NCI-H748 (cell line): ENCODE data around the gene CLEC10A.
A peak's percentile ranks its signal among the peaks of the same experiment; 100 is the strongest.
"Not testable (repeated sequence)": the region's sequence is repeated elsewhere in the genome, so short reads cannot be mapped to it uniquely, and the experiment has no call there.

Source experiments
- DNase-seq: peaks from one replicate; lab custom pipeline; 2025; ENCODE audit not compliant: unreplicated experiment; lab: John Stamatoyannopoulos, UW

The CLEC10A gene

GRCh38 chr17:7108981-7109380 lies 28.9 kb upstream of the CLEC10A start:
- no peak for DNase-seq

- DNase-seq, result no peak
Measured at GRCh38 chr17:7108560-7108925, 28.5 kb upstream of the CLEC10A start.

- DNase-seq, result no peak
Measured at GRCh38 chr17:7107795-7108559, 27.9 kb upstream of the CLEC10A start.

- DNase-seq, result peak; percentile 96
Measured at GRCh38 chr17:7107012-7107754, 27.1 kb upstream of the CLEC10A start.

GRCh38 chr17:7102421-7102820 lies 22.4 kb upstream of the CLEC10A start:
- no peak for DNase-seq

GRCh38 chr17:7101531-7101930 lies 21.5 kb upstream of the CLEC10A start:
- no peak for DNase-seq

- not testable (repeated sequence) for DNase-seq
Measured at GRCh38 chr17:7100641-7101379, 20.8 kb upstream of the CLEC10A start.

GRCh38 chr17:7098802-7099459 lies 18.9 kb upstream of the CLEC10A start:
- DNase-seq, result no peak

- DNase-seq, result no peak
Measured at GRCh38 chr17:7097940-7098339, 17.9 kb upstream of the CLEC10A start.

- peak; percentile 30 for DNase-seq
Measured at GRCh38 chr17:7095625-7096024, 15.6 kb upstream of the CLEC10A start.

GRCh38 chr17:7094652-7095019 lies 14.6 kb upstream of the CLEC10A start:
- DNase-seq, result no peak

- not testable (repeated sequence) for DNase-seq
Measured at GRCh38 chr17:7091311-7092005, 11.4 kb upstream of the CLEC10A start.

GRCh38 chr17:7089570-7089969 lies 9.5 kb upstream of the CLEC10A start:
- not testable (repeated sequence) for DNase-seq

GRCh38 chr17:7088442-7088841 lies 8.4 kb upstream of the CLEC10A start:
- not testable (repeated sequence) for DNase-seq

GRCh38 chr17:7084088-7084487 lies 4.0 kb upstream of the CLEC10A start:
- no peak for DNase-seq

GRCh38 chr17:7083592-7083991 lies 3.5 kb upstream of the CLEC10A start:
- no peak for DNase-seq

GRCh38 chr17:7081341-7082062 lies 1.5 kb upstream of the CLEC10A start:
- DNase-seq, result no peak

GRCh38 chr17:7080456-7081041 lies 498 bp upstream of the CLEC10A start:
- DNase-seq, result no peak

GRCh38 chr17:7078711-7079110 lies 1.3 kb downstream of the CLEC10A start:
- no peak for DNase-seq
